Measurements from ENCODE around the gene THRA.

DNA sequence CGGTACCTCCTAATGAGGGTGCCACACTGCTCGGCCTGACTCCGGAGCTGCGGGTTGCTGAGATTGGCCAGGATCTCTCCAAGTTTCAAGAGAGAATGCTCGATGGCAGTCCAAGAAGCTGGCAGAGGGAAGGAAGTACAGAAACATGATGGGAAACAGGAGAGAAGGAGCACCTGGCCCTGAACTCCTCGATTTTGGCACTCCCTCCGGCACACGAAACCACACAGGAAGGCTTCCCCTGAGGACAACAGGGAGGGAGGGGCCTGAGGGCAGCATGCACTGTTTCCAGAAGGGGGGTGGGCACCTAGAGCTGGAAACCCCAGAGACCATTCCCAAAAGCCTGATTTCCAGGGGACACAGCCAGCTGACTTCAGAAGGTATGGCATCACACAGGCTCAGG, 29.4 kb upstream of the THRA start:
- no peak for TF ChIP-seq SIN3A (IDR thresholded peaks at IDR 0.05; ENCODE audit: borderline replicate concordance in 2 of 2, control insufficient read depth in 1 of 2, low read depth in 2 of 2, low read length in 2 of 2)
- TF ChIP-seq, protein P1, sequence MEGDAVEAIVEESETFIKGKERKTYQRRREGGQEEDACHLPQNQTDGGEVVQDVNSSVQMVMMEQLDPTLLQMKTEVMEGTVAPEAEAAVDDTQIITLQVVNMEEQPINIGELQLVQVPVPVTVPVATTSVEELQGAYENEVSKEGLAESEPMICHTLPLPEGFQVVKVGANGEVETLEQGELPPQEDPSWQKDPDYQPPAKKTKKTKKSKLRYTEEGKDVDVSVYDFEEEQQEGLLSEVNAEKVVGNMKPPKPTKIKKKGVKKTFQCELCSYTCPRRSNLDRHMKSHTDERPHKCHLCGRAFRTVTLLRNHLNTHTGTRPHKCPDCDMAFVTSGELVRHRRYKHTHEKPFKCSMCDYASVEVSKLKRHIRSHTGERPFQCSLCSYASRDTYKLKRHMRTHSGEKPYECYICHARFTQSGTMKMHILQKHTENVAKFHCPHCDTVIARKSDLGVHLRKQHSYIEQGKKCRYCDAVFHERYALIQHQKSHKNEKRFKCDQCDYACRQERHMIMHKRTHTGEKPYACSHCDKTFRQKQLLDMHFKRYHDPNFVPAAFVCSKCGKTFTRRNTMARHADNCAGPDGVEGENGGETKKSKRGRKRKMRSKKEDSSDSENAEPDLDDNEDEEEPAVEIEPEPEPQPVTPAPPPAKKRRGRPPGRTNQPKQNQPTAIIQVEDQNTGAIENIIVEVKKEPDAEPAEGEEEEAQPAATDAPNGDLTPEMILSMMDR (IDR thresholded peaks at IDR 0.05 in 2 of 3, conservative IDR thresholded peaks at IDR 0.05 in 1 of 3; ENCODE audit: insufficient read depth in 2 of 3, low read depth in 1 of 3, low read length in 3 of 3) = no peak
- no peak for TF ChIP-seq HIVEP1 (CRISPR knock-in tag; IDR thresholded peaks at IDR 0.05)
- TF ChIP-seq NR2C2 (CRISPR knock-in tag; IDR thresholded peaks at IDR 0.05) = no peak
- TF ChIP-seq NR2C2 (tag; IDR thresholded peaks at IDR 0.05) = no peak
- no peak for TF ChIP-seq SRF (CRISPR knock-in tag; IDR thresholded peaks at IDR 0.05)
- no peak for TF ChIP-seq CEBPB (tag; IDR thresholded peaks at IDR 0.05)
- TF ChIP-seq ZNF263 (CRISPR knock-in tag; IDR thresholded peaks at IDR 0.05; ENCODE audit: borderline replicate concordance) = no peak
- TF ChIP-seq, protein P2, sequence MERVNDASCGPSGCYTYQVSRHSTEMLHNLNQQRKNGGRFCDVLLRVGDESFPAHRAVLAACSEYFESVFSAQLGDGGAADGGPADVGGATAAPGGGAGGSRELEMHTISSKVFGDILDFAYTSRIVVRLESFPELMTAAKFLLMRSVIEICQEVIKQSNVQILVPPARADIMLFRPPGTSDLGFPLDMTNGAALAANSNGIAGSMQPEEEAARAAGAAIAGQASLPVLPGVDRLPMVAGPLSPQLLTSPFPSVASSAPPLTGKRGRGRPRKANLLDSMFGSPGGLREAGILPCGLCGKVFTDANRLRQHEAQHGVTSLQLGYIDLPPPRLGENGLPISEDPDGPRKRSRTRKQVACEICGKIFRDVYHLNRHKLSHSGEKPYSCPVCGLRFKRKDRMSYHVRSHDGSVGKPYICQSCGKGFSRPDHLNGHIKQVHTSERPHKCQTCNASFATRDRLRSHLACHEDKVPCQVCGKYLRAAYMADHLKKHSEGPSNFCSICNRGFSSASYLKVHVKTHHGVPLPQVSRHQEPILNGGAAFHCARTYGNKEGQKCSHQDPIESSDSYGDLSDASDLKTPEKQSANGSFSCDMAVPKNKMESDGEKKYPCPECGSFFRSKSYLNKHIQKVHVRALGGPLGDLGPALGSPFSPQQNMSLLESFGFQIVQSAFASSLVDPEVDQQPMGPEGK (CRISPR knock-in tag; IDR thresholded peaks at IDR 0.05; ENCODE audit: borderline replicate concordance) = no peak

Measured in K562 (cell line).